CD4-positive, alpha-beta T cell treated with Interleukin-2 at 100 ng/mL for 4 hours (primary cell): Measurements from ENCODE around the gene ANKRD40CL.
A peak's percentile ranks its signal among the peaks of the same experiment; 100 is the strongest.
"Not testable (repeated sequence)": the region's sequence is repeated elsewhere in the genome, so short reads cannot be mapped to it uniquely, and the experiment has no call there.

Source experiments
- DNase-seq: peaks from one replicate; pipeline ENCODE4 v3.0.0-alpha.2; 2020; ENCODE audit warnings: low spot score

ANKRD40CL gene

GRCh38 chr17:50758989-50759544 is 8.3 kb downstream of the ANKRD40CL start:
- DNase-seq = no peak

- DNase-seq = no peak
Observed at GRCh38 chr17:50758524-50758923, 8.8 kb downstream of the ANKRD40CL start.

GRCh38 chr17:50754521-50754920 is 12.8 kb downstream of the ANKRD40CL start:
- no peak for DNase-seq

- no peak for DNase-seq
Observed at GRCh38 chr17:50749245-50749644, 18.1 kb downstream of the ANKRD40CL start.

- no peak for DNase-seq
Observed at GRCh38 chr17:50745631-50746030, 21.7 kb downstream of the ANKRD40CL start.

GRCh38 chr17:50739098-50739497 is 28.2 kb downstream of the ANKRD40CL start:
- no peak for DNase-seq

GRCh38 chr17:50737118-50737698 is 30.1 kb downstream of the ANKRD40CL start:
- no peak for DNase-seq

- DNase-seq = no peak
Observed at GRCh38 chr17:50735287-50735686, 32.0 kb downstream of the ANKRD40CL start.

GRCh38 chr17:50731575-50732460 is 35.5 kb downstream of the ANKRD40CL start:
- DNase-seq = peak; percentile 33

GRCh38 chr17:50728881-50729765 is 38.2 kb downstream of the ANKRD40CL start:
- DNase-seq = no peak

- DNase-seq = no peak
Observed at GRCh38 chr17:50728112-50728429, 39.2 kb downstream of the ANKRD40CL start.

GRCh38 chr17:50725769-50726655 is 41.3 kb downstream of the ANKRD40CL start:
- DNase-seq = no peak

GRCh38 chr17:50724622-50725021 is 42.7 kb downstream of the ANKRD40CL start:
- DNase-seq = not testable (repeated sequence)

- DNase-seq = no peak
Observed at GRCh38 chr17:50722746-50723145, 44.6 kb downstream of the ANKRD40CL start.

GRCh38 chr17:50721194-50722010 is 45.9 kb downstream of the ANKRD40CL start:
- DNase-seq = peak; percentile 47

- DNase-seq = peak; percentile 24
Observed at GRCh38 chr17:50719924-50720794, 47.2 kb downstream of the ANKRD40CL start.

- peak; percentile 91 for DNase-seq
Observed at GRCh38 chr17:50719144-50719923, 48.0 kb downstream of the ANKRD40CL start, which contains the start of gene LUC7L3. Gene LUC7L3 (plus strand): TSS chr17:50719603. CDS start chr17:50719733, 130 bp downstream.

- no peak for DNase-seq
Observed at GRCh38 chr17:50715471-50715870, 51.8 kb downstream of the ANKRD40CL start.
